GM12878 (cell line): ENCODE data around the gene POLA2. TPM values are rescaled to one million over a fixed set of nuclear protein-coding genes. Genes with fewer than 3 reads are reported as not detected.
A peak's percentile ranks its signal among the peaks of the same experiment; 100 is the strongest.

Source experiments
- ATAC-seq: fragments of 200-7000 bp; cut with Tn5 transposase; 3 replicates; pipeline ENCODE4 v1.9.1; 2020; ENCODE audit warnings: mild to moderate bottlenecking, moderate library complexity
- BruUV-seq: library from RNA; stranded (reverse); fragments of 400-500 nt; replicated peaks from 2 replicates; lab custom pipeline; 2021; lab: Mats Ljungman, UMichigan
- CTCF ChIA-PET: fragments of 300-600 bp; sonication (Branson Sonifier 250); formaldehyde crosslinking; extraction: SDS; loops from one replicate; lab custom pipeline; 2021; ENCODE audit warnings: inconsistent platforms; lab: Yijun Ruan, JAX
- POLR2A ChIA-PET: fragments of 350-600 bp; formaldehyde crosslinking; extraction: SDS; loops from one replicate; lab custom pipeline; 2021; ENCODE audit warnings: inconsistent platforms; lab: Charles Lee
- RAD21 ChIA-PET: fragments of 300-600 bp; sonication (Branson Sonifier 250); formaldehyde crosslinking; loops from one replicate; lab custom pipeline; 2023; ENCODE audit warnings: antibody characterized with exemption; ENCODE audit not compliant: unreplicated experiment; lab: Charles Lee
- SMC1A ChIA-PET: fragments of 300-600 bp; sonication (Branson Sonifier 250); formaldehyde crosslinking; loops from one replicate; lab custom pipeline; 2023; ENCODE audit not compliant: unreplicated experiment, uncharacterized antibody; lab: Charles Lee
- DNase-seq: peaks from one replicate; pipeline ENCODE4 v3.0.0-alpha.2; 2011; ENCODE audit warnings: low read depth, low spot score
- FAIRE-seq: peaks from 3 replicates; lab custom pipeline; 2011; peaks lifted over from hg19 to GRCh38; lab: Jason Lieb, UNC
- H2AFZ ChIP-seq: 2 replicates; pipeline ENCODE4 v1.6.0; 2011; ENCODE audit warnings: low read depth, low read length, control low read depth; ENCODE audit not compliant: control insufficient read depth
- H3K27ac ChIP-seq: 2 replicates; pipeline ENCODE4 v1.5.1; 2011; ENCODE audit warnings: control low read depth; ENCODE audit not compliant: control insufficient read depth, insufficient read depth
- H3K27me3 ChIP-seq, 2 experiments: replicated peaks in 1 of 2; 2 replicates each; pipeline versions ENCODE4 v1.6.0 to v1.6.1; 2011; ENCODE audit warnings: low read length in 1 of 2; ENCODE audit not compliant: control insufficient read depth in 2 of 2, insufficient read depth in 2 of 2
- H3K36me3 ChIP-seq, 2 experiments: 2 replicates each; pipeline ENCODE4 v1.5.1; 2011; ENCODE audit warnings: low read length in 1 of 2; ENCODE audit not compliant: control insufficient read depth in 2 of 2, insufficient read depth in 2 of 2
- H3K4me1 ChIP-seq: 2 replicates; pipeline ENCODE4 v1.6.1; 2011; ENCODE audit warnings: mild to moderate bottlenecking, low read length, moderate library complexity, mixed read lengths; ENCODE audit not compliant: control insufficient read depth, insufficient read depth
- H3K4me2 ChIP-seq: 2 replicates; pipeline ENCODE4 v1.6.0; 2011; ENCODE audit warnings: control low read depth; ENCODE audit not compliant: control insufficient read depth, insufficient read depth
- H3K4me3 ChIP-seq: fragments of 200-600 bp; sonication (generic); 2 replicates; pipeline ENCODE4 v1.5.1; 2016
- H3K79me2 ChIP-seq: 2 replicates; pipeline ENCODE4 v1.6.0; 2011; ENCODE audit warnings: low read length; ENCODE audit not compliant: control insufficient read depth, insufficient read depth
- H3K9ac ChIP-seq: 2 replicates; pipeline ENCODE4 v1.8.0; 2011; ENCODE audit warnings: low read length, control low read depth, mixed read lengths; ENCODE audit not compliant: control insufficient read depth, insufficient read depth
- H3K9me3 ChIP-seq: replicated peaks from 3 replicates; pipeline ENCODE4 v1.5.1; 2011; ENCODE audit warnings: mild to moderate bottlenecking, low read length; ENCODE audit not compliant: control insufficient read depth, insufficient read depth
- H4K20me1 ChIP-seq: 2 replicates; pipeline ENCODE4 v1.6.0; 2011; ENCODE audit not compliant: control insufficient read depth, insufficient read depth
- BMI1 ChIP-seq: fragments of 450-650 bp; IDR thresholded peaks from 2 replicates; pipeline ENCODE4 v1.6.1; 2016; ENCODE audit warnings: mild to moderate bottlenecking, moderate library complexity, borderline replicate concordance
- ZNF24 ChIP-seq: fragments of 450-650 bp; IDR thresholded peaks from 2 replicates; pipeline ENCODE4 v1.6.1; 2017; ENCODE audit warnings: antibody characterized with exemption, mild to moderate bottlenecking
- WGBS: methylation state at CpG from one replicate; pipeline ENCODE4 v1.1.6; 2016; ENCODE audit warnings: low lambda C conversion rate; ENCODE audit not compliant: insufficient replicate concordance, insufficient coverage; ENCODE audit errors: missing lambda C conversion rate; 5-methylcytosine and 5-hydroxymethylcytosine counted together
- in situ Hi-C: fragments of 300-500 bp; cut with MboI; formaldehyde crosslinking; loops from 9 replicates; pipeline ENCODE4 v1.14.3; 2018; ENCODE audit warnings: mixed read lengths
- intact Hi-C: fragments of 100-400 bp; cut with micrococcal nuclease; formaldehyde crosslinking; loops from one replicate; pipeline ENCODE4 v1.14.2; 2022; ENCODE audit not compliant: unreplicated experiment
- polyA plus RNA-seq, 11 experiments: library from polyadenylated mRNA; depleted of rRNA in 4 of 11; unstranded in 6 of 11; stranded (reverse) in 5 of 11; fragments of >200 nt; fragmentation: Nextera tagmentation in 4 of 11; fragmentation: Illumina TruSeq in 1 of 11; extraction: Ambion mirVana in 4 of 11; extraction: Trizol in 1 of 11; gene quantifications; 1 replicate in 1 of 11; 2 replicates in 10 of 11; pipeline versions ENCODE4 v1.2.1 to v1.2.3, GENCODE V29; 2011 to 2016; ENCODE audit warnings: inconsistent platforms in 2 of 11, missing spikeins in 2 of 11, low read depth in 1 of 11
- total RNA-seq, 4 experiments: library from RNA; depleted of rRNA in 3 of 4; stranded (reverse); fragments of >200 nt in 3 of 4; fragmentation: Illumina TruSeq in 1 of 4; extraction: Trizol in 1 of 4; gene quantifications; 2 replicates each; pipeline versions ENCODE4 v1.2.1 to v1.2.3, GENCODE V29; 2013 to 2021
- TF ChIP-seq, protein P1 (sequence below): fragments of 450-650 bp; IDR thresholded peaks from 2 replicates; pipeline ENCODE4 v1.6.1; 2016; ENCODE audit warnings: mild to moderate bottlenecking
- TF ChIP-seq, protein P2 (sequence below): fragments of 450-650 bp; IDR thresholded peaks from 2 replicates; pipeline ENCODE4 v1.6.1; 2016; ENCODE audit warnings: mild to moderate bottlenecking, moderate library complexity, borderline replicate concordance

Gene POLA2
- total and polyA plus RNA-seq, 10 of the 15 experiments (the other 5 are each of a cell fraction or from before 2014, with no cell fraction given): 4.2 to 121 (median 56.2) TPM

GRCh38 chr11:65260756-65261590 lies 789 bp upstream of the POLA2 start:
- H3K79me2 ChIP-seq: peaks cover 33% of the 10 kb centered on the region
- FAIRE-seq: no peak
- peak overlapping the region; percentile 46 for H3K4me3 ChIP-seq
- intact Hi-C loops: loop anchor here (5.0 kb wide), 1 partner anchor 71 kb away; the partner anchor contains the start of gene DPF2
- ChIA-PET RAD21 (interaction anchor here (1.0 to 2.0 kb wide), 9 partner anchors 10 to 310 kb away, joined by 3 to 12 read pairs (median 6); partner anchors contain the start of genes CAPN1 and DPF2), SMC1A (interaction anchor here (1.0 to 1.9 kb wide), 4 partner anchors 19 to 156 kb away, joined by 3 to 8 read pairs (median 6); no protein-coding TSS in a partner anchor), CTCF (interaction anchor here (1.0 to 2.6 kb wide), 8 partner anchors 10 to 139 kb away, joined by 3 to 30 read pairs (median 6); partner anchors contain the start of genes CDC42EP2, FAU and MRPL49), POLR2A (interaction anchor here (1.2 to 2.4 kb wide), 11 partner anchors 11 to 157 kb away, joined by 3 to 19 read pairs (median 8); partner anchors contain the start of genes DPF2, FAU and MRPL49)
- in situ Hi-C loops: no loop called here
- WGBS: 66% methylated on average over 26 of the region's 26 CpGs
- peak overlapping the region; percentile 97 for H2AFZ ChIP-seq
- no peaks in the 10 kb centered on the region; a peak in 1 of 4 replicates for H3K36me3 ChIP-seq
- peak overlapping the region; percentile 98 for H3K27ac ChIP-seq
- H3K4me2 ChIP-seq: peak overlapping the region; percentile 98
- peak overlapping the region; percentile 100 for H3K9ac ChIP-seq
- BruUV-seq: TSS peak; percentile 98
- TF ChIP-seq, protein P1, sequence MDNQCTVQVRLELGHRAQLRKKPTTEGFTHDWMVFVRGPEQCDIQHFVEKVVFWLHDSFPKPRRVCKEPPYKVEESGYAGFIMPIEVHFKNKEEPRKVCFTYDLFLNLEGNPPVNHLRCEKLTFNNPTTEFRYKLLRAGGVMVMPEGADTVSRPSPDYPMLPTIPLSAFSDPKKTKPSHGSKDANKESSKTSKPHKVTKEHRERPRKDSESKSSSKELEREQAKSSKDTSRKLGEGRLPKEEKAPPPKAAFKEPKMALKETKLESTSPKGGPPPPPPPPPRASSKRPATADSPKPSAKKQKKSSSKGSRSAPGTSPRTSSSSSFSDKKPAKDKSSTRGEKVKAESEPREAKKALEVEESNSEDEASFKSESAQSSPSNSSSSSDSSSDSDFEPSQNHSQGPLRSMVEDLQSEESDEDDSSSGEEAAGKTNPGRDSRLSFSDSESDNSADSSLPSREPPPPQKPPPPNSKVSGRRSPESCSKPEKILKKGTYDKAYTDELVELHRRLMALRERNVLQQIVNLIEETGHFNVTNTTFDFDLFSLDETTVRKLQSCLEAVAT: 0 out of 2 replicates have a peak, but pooled peaks have one; percentile 13
- TF ChIP-seq ZNF24 (no peak), BMI1 (peak; percentile 35)
- TF ChIP-seq, protein P2, sequence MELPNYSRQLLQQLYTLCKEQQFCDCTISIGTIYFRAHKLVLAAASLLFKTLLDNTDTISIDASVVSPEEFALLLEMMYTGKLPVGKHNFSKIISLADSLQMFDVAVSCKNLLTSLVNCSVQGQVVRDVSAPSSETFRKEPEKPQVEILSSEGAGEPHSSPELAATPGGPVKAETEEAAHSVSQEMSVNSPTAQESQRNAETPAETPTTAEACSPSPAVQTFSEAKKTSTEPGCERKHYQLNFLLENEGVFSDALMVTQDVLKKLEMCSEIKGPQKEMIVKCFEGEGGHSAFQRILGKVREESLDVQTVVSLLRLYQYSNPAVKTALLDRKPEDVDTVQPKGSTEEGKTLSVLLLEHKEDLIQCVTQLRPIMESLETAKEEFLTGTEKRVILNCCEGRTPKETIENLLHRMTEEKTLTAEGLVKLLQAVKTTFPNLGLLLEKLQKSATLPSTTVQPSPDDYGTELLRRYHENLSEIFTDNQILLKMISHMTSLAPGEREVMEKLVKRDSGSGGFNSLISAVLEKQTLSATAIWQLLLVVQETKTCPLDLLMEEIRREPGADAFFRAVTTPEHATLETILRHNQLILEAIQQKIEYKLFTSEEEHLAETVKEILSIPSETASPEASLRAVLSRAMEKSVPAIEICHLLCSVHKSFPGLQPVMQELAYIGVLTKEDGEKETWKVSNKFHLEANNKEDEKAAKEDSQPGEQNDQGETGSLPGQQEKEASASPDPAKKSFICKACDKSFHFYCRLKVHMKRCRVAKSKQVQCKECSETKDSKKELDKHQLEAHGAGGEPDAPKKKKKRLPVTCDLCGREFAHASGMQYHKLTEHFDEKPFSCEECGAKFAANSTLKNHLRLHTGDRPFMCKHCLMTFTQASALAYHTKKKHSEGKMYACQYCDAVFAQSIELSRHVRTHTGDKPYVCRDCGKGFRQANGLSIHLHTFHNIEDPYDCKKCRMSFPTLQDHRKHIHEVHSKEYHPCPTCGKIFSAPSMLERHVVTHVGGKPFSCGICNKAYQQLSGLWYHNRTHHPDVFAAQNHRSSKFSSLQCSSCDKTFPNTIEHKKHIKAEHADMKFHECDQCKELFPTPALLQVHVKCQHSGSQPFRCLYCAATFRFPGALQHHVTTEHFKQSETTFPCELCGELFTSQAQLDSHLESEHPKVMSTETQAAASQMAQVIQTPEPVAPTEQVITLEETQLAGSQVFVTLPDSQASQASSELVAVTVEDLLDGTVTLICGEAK: 0 out of 2 replicates have a peak, but pooled peaks have one; percentile 32
- DNase-seq: no peak
- H3K9me3 ChIP-seq: no peaks in the 10 kb centered on the region
- no peaks in the 10 kb centered on the region for H4K20me1 ChIP-seq
- peaks cover 3% of the 10 kb centered on the region for H3K4me1 ChIP-seq
- ATAC-seq: peak; percentile 28
- H3K27me3 ChIP-seq: no peaks in the 10 kb centered on the region
